ENCODE measurements around the gene PHF8.

The PHF8 gene

GRCh38 chrX:53930515-53931380 lies 113.5 kb downstream of the PHF8 start:
- Histone ChIP-seq H3K27me3 (replicated peaks in 2 of 5; ENCODE audit: control insufficient read depth in 4 of 5, insufficient read depth in 5 of 5, low read length in 4 of 5) (no peaks in the 10 kb centered on the region), H3K9me3 (ENCODE audit: control extremely low read depth in 1 of 5, control insufficient read depth in 4 of 5, insufficient read depth in 2 of 5, low read depth in 1 of 5, low read length in 4 of 5) (no peaks in the 10 kb centered on the region), H3K36me3 (ENCODE audit: control insufficient read depth in 4 of 4, insufficient read depth in 4 of 4, low read length in 3 of 4) (no peaks in the 10 kb centered on the region), H3K4me3 (ENCODE audit: control insufficient read depth in 1 of 7, extremely low read depth in 1 of 7, insufficient read depth in 4 of 7, low read depth in 2 of 7, low read length in 6 of 7) (no peak overlapping the region), H3K4me1 (ENCODE audit: control extremely low read depth in 1 of 4, control insufficient read depth in 4 of 4, insufficient read depth in 4 of 4, low read length in 3 of 4) (no peaks in the 10 kb centered on the region), H3K27ac (ENCODE audit: insufficient read depth in 1 of 2, low read depth in 1 of 2, low read length in 2 of 2, poor library complexity in 1 of 2, severe bottlenecking in 2 of 2) (no peak overlapping the region)
- POLR2A ChIA-PET = no interaction called here
- WGBS (ENCODE audit: insufficient coverage) = 70% methylated on average over 5 of the region's 5 CpGs
- no peak for DNase-seq
- CTCF ChIA-PET = no interaction called here

GRCh38 chrX:53926030-53926429 lies 118.2 kb downstream of the PHF8 start:
- DNase-seq = no peak
- no peaks in the 10 kb centered on the region for H3K36me3 ChIP-seq (ENCODE audit: control insufficient read depth in 4 of 4, insufficient read depth in 4 of 4, low read length in 3 of 4)
- 50% methylated on average over 1 of the region's 5 CpGs for WGBS (ENCODE audit: insufficient coverage)
- no peaks in the 10 kb centered on the region for H3K4me1 ChIP-seq (ENCODE audit: control extremely low read depth in 1 of 4, control insufficient read depth in 4 of 4, insufficient read depth in 4 of 4, low read length in 3 of 4)
- no peak overlapping the region for H3K27ac ChIP-seq (ENCODE audit: insufficient read depth in 1 of 2, low read depth in 1 of 2, low read length in 2 of 2, poor library complexity in 1 of 2, severe bottlenecking in 2 of 2)
- H3K4me3 ChIP-seq (ENCODE audit: control insufficient read depth in 1 of 7, extremely low read depth in 1 of 7, insufficient read depth in 4 of 7, low read depth in 2 of 7, low read length in 6 of 7) = no peak overlapping the region
- CTCF ChIA-PET = no interaction called here
- no peaks in the 10 kb centered on the region for H3K27me3 ChIP-seq (replicated peaks in 2 of 5; ENCODE audit: control insufficient read depth in 4 of 5, insufficient read depth in 5 of 5, low read length in 4 of 5)
- H3K9me3 ChIP-seq (ENCODE audit: control extremely low read depth in 1 of 5, control insufficient read depth in 4 of 5, insufficient read depth in 2 of 5, low read depth in 1 of 5, low read length in 4 of 5) = no peaks in the 10 kb centered on the region
- POLR2A ChIA-PET = interaction anchor here (0.6 kb wide), 1 partner anchor 39 kb away, joined by 3 read pairs; no protein-coding TSS in a partner anchor

GRCh38 chrX:53918702-53919101 lies 125.6 kb downstream of the PHF8 start:
- CTCF ChIA-PET = no interaction called here

GRCh38 chrX:53900623-53901022 lies 143.7 kb downstream of the PHF8 start:
- no peaks in the 10 kb centered on the region for H3K9me3 ChIP-seq (ENCODE audit: control extremely low read depth in 1 of 5, control insufficient read depth in 4 of 5, insufficient read depth in 2 of 5, low read depth in 1 of 5, low read length in 4 of 5)
- ChIA-PET CTCF (no interaction called here), POLR2A (no interaction called here)
- no peak overlapping the region for H3K27ac ChIP-seq (ENCODE audit: insufficient read depth in 1 of 2, low read depth in 1 of 2, low read length in 2 of 2, poor library complexity in 1 of 2, severe bottlenecking in 2 of 2)
- WGBS (ENCODE audit: insufficient coverage) = 88% methylated on average over 5 of the region's 5 CpGs
- peaks cover 0 to 2% (median 0%) of the 10 kb centered on the region in 5 experiments for H3K27me3 ChIP-seq (replicated peaks in 2 of 5; ENCODE audit: control insufficient read depth in 4 of 5, insufficient read depth in 5 of 5, low read length in 4 of 5)
- no peak for DNase-seq
- H3K36me3 ChIP-seq (ENCODE audit: control insufficient read depth in 4 of 4, insufficient read depth in 4 of 4, low read length in 3 of 4) = no peaks in the 10 kb centered on the region
- H3K4me3 ChIP-seq (ENCODE audit: control insufficient read depth in 1 of 7, extremely low read depth in 1 of 7, insufficient read depth in 4 of 7, low read depth in 2 of 7, low read length in 6 of 7) = no peak overlapping the region
- no peaks in the 10 kb centered on the region for H3K4me1 ChIP-seq (ENCODE audit: control extremely low read depth in 1 of 4, control insufficient read depth in 4 of 4, insufficient read depth in 4 of 4, low read length in 3 of 4)

More at GRCh38 chrX:53918702-53919101, 125.6 kb downstream of the PHF8 start:
- Histone ChIP-seq H3K27ac (ENCODE audit: insufficient read depth in 1 of 2, low read depth in 1 of 2, low read length in 2 of 2, poor library complexity in 1 of 2, severe bottlenecking in 2 of 2) (no peak overlapping the region), H3K9me3 (ENCODE audit: control extremely low read depth in 1 of 5, control insufficient read depth in 4 of 5, insufficient read depth in 2 of 5, low read depth in 1 of 5, low read length in 4 of 5) (no peaks in the 10 kb centered on the region), H3K36me3 (ENCODE audit: control insufficient read depth in 4 of 4, insufficient read depth in 4 of 4, low read length in 3 of 4) (no peaks in the 10 kb centered on the region), H3K4me3 (ENCODE audit: control insufficient read depth in 1 of 7, extremely low read depth in 1 of 7, insufficient read depth in 4 of 7, low read depth in 2 of 7, low read length in 6 of 7) (no peak overlapping the region), H3K4me1 (ENCODE audit: control extremely low read depth in 1 of 4, control insufficient read depth in 4 of 4, insufficient read depth in 4 of 4, low read length in 3 of 4) (no peaks in the 10 kb centered on the region), H3K27me3 (replicated peaks in 2 of 5; ENCODE audit: control insufficient read depth in 4 of 5, insufficient read depth in 5 of 5, low read length in 4 of 5) (no peaks in the 10 kb centered on the region)
- no peak for DNase-seq
- POLR2A ChIA-PET = no interaction called here

- peaks cover 0 to 3% (median 0%) of the 10 kb centered on the region in 5 experiments for H3K9me3 ChIP-seq (ENCODE audit: control extremely low read depth in 1 of 5, control insufficient read depth in 4 of 5, insufficient read depth in 2 of 5, low read depth in 1 of 5, low read length in 4 of 5)
- DNase-seq = no peak
- ChIA-PET POLR2A (no interaction called here), CTCF (no interaction called here)
- WGBS (ENCODE audit: insufficient coverage) = 67% methylated on average over 1 of the region's 3 CpGs
- H3K36me3 ChIP-seq (ENCODE audit: control insufficient read depth in 4 of 4, insufficient read depth in 4 of 4, low read length in 3 of 4) = no peaks in the 10 kb centered on the region
- H3K27ac ChIP-seq (ENCODE audit: insufficient read depth in 1 of 2, low read depth in 1 of 2, low read length in 2 of 2, poor library complexity in 1 of 2, severe bottlenecking in 2 of 2) = no peak overlapping the region
- H3K4me3 ChIP-seq (ENCODE audit: control insufficient read depth in 1 of 7, extremely low read depth in 1 of 7, insufficient read depth in 4 of 7, low read depth in 2 of 7, low read length in 6 of 7) = no peak overlapping the region
- no peaks in the 10 kb centered on the region for H3K4me1 ChIP-seq (ENCODE audit: control extremely low read depth in 1 of 4, control insufficient read depth in 4 of 4, insufficient read depth in 4 of 4, low read length in 3 of 4)
- H3K27me3 ChIP-seq (replicated peaks in 2 of 5; ENCODE audit: control insufficient read depth in 4 of 5, insufficient read depth in 5 of 5, low read length in 4 of 5) = no peaks in the 10 kb centered on the region
These were observed 149.0 kb downstream of the PHF8 start for GRCh38 chrX:53895270-53895669.

Data from common myeloid progenitor, CD34-positive (primary cell).